Skeletal muscle satellite cell (primary cell): ENCODE data around the gene CHERP. TPM values are rescaled to one million over a fixed set of nuclear protein-coding genes. Genes with fewer than 3 reads are reported as not detected.
A peak's percentile ranks its signal among the peaks of the same experiment; 100 is the strongest.

Source experiments
- H3K27me3 ChIP-seq: 2 replicates; pipeline ENCODE4 v1.7.0; 2013; ENCODE audit warnings: low read length; ENCODE audit not compliant: control insufficient read depth, insufficient read depth
- H3K36me3 ChIP-seq: 2 replicates; pipeline ENCODE4 v1.7.0; 2013; ENCODE audit warnings: mild to moderate bottlenecking, control low read depth, low read length; ENCODE audit not compliant: insufficient read depth
- H3K4me1 ChIP-seq: 2 replicates; pipeline ENCODE4 v1.7.0; 2013; ENCODE audit warnings: low read length; ENCODE audit not compliant: control insufficient read depth, insufficient read depth
- H3K4me2 ChIP-seq: 2 replicates; pipeline ENCODE4 v1.7.0; 2013; ENCODE audit warnings: mild to moderate bottlenecking, low read length
- H3K4me3 ChIP-seq: 2 replicates; pipeline ENCODE4 v1.7.0; 2013; ENCODE audit warnings: low read length
- H3K9ac ChIP-seq: 2 replicates; pipeline ENCODE4 v1.7.0; 2013; ENCODE audit warnings: mild to moderate bottlenecking, low read depth, low read length, moderate library complexity
- H3K9me3 ChIP-seq: replicated peaks from 2 replicates; pipeline ENCODE4 v1.7.0; 2013; ENCODE audit warnings: mild to moderate bottlenecking, control low read depth, low read length
- total RNA-seq: library from RNA; depleted of rRNA; stranded (reverse); fragments of >200 nt; gene quantifications from 2 replicates; pipeline ENCODE4 v1.2.3, GENCODE V29; 2012; rRNA removed

The CHERP gene
- total RNA-seq = 7.4 and 8.5 TPM in 2 replicates

- Histone ChIP-seq H3K9ac (peak within 1 kb of the TSS; percentile 99), H3K36me3 (peaks cover 17% of the 10 kb centered on the region), H3K4me3 (peak within 1 kb of the TSS; percentile 99), H3K4me2 (peak within 1 kb of the TSS; percentile 90), H3K27me3 (no peaks in the 10 kb centered on the region), H3K9me3 (no peaks in the 10 kb centered on the region), H3K4me1 (peaks cover 13% of the 10 kb centered on the region)
Measured at GRCh38 chr19:16542045-16542909, at the start of gene CHERP. Gene CHERP, minus strand, starts transcription at chr19:16542437. Its CDS starts 59 bp downstream, at chr19:16542378.

GRCh38 chr19:16590876-16591802 lies 48.9 kb upstream of the CHERP start:
- Histone ChIP-seq H3K36me3 (no peaks in the 10 kb centered on the region), H3K4me3 (no peak overlapping the region), H3K9ac (no peak overlapping the region), H3K27me3 (no peaks in the 10 kb centered on the region), H3K9me3 (no peaks in the 10 kb centered on the region), H3K4me2 (no peak overlapping the region), H3K4me1 (peaks cover 38% of the 10 kb centered on the region)

- Histone ChIP-seq H3K4me1 (peaks cover 39% of the 10 kb centered on the region), H3K4me2 (no peak overlapping the region), H3K27me3 (no peaks in the 10 kb centered on the region), H3K9me3 (no peaks in the 10 kb centered on the region), H3K9ac (no peak overlapping the region), H3K4me3 (no peak overlapping the region), H3K36me3 (no peaks in the 10 kb centered on the region)
Measured at GRCh38 chr19:16589917-16590316, 47.7 kb upstream of the CHERP start.

GRCh38 chr19:16588824-16589577 lies 46.8 kb upstream of the CHERP start:
- Histone ChIP-seq H3K36me3 (no peaks in the 10 kb centered on the region), H3K4me3 (no peak overlapping the region), H3K4me1 (peaks cover 49% of the 10 kb centered on the region), H3K27me3 (no peaks in the 10 kb centered on the region), H3K4me2 (no peak overlapping the region), H3K9ac (no peak overlapping the region), H3K9me3 (no peaks in the 10 kb centered on the region)

- Histone ChIP-seq H3K27me3 (no peaks in the 10 kb centered on the region), H3K9ac (no peak overlapping the region), H3K4me3 (no peak overlapping the region), H3K4me2 (peak overlapping the region; percentile 19), H3K4me1 (peaks cover 57% of the 10 kb centered on the region), H3K36me3 (no peaks in the 10 kb centered on the region), H3K9me3 (no peaks in the 10 kb centered on the region)
Measured at GRCh38 chr19:16587833-16588823, 45.9 kb upstream of the CHERP start.

- Histone ChIP-seq H3K4me2 (peak overlapping the region; percentile 19), H3K4me1 (peaks cover 56% of the 10 kb centered on the region), H3K9me3 (no peaks in the 10 kb centered on the region), H3K36me3 (no peaks in the 10 kb centered on the region), H3K9ac (no peak overlapping the region), H3K27me3 (no peaks in the 10 kb centered on the region), H3K4me3 (no peak overlapping the region)
Measured at GRCh38 chr19:16586991-16587832, 45.0 kb upstream of the CHERP start.

- H3K9ac ChIP-seq = no peak overlapping the region
- peaks cover 56% of the 10 kb centered on the region for H3K4me1 ChIP-seq
- H3K36me3 ChIP-seq = peaks cover 3% of the 10 kb centered on the region
- no peak overlapping the region for H3K4me3 ChIP-seq
- H3K9me3 ChIP-seq = no peaks in the 10 kb centered on the region
- no peak overlapping the region for H3K4me2 ChIP-seq
- H3K27me3 ChIP-seq = no peaks in the 10 kb centered on the region
Measured at GRCh38 chr19:16586477-16586871, 44.2 kb upstream of the CHERP start.

GRCh38 chr19:16585808-16586476 lies 43.7 kb upstream of the CHERP start:
- Histone ChIP-seq H3K36me3 (peaks cover 3% of the 10 kb centered on the region), H3K4me2 (no peak overlapping the region), H3K4me1 (peaks cover 61% of the 10 kb centered on the region), H3K4me3 (no peak overlapping the region), H3K9ac (no peak overlapping the region), H3K27me3 (no peaks in the 10 kb centered on the region), H3K9me3 (no peaks in the 10 kb centered on the region)

- H3K4me1 ChIP-seq = peaks cover 65% of the 10 kb centered on the region
- no peaks in the 10 kb centered on the region for H3K9me3 ChIP-seq
- no peaks in the 10 kb centered on the region for H3K27me3 ChIP-seq
- H3K9ac ChIP-seq = no peak overlapping the region
- no peak overlapping the region for H3K4me2 ChIP-seq
- peaks cover 3% of the 10 kb centered on the region for H3K36me3 ChIP-seq
- H3K4me3 ChIP-seq = no peak overlapping the region
Measured at GRCh38 chr19:16585094-16585801, 43.0 kb upstream of the CHERP start.
